K562 treated with DMSO at 1 percent for 48 hours (cell line): ENCODE results near the gene C1QL3. TPM values are rescaled to one million over a fixed set of nuclear protein-coding genes. Genes with fewer than 3 reads are reported as not detected.

Experiments used
- total RNA-seq: library from RNA; unstranded; fragments of 300-600 nt; gene quantifications from 2 replicates; pipeline ENCODE4 v1.2.3, GENCODE V29; 2022; ENCODE audit warnings: low replicate concordance; ENCODE audit errors: extremely low read depth

C1QL3 gene
- total RNA-seq, result not detected in 2 replicates

DNA sequence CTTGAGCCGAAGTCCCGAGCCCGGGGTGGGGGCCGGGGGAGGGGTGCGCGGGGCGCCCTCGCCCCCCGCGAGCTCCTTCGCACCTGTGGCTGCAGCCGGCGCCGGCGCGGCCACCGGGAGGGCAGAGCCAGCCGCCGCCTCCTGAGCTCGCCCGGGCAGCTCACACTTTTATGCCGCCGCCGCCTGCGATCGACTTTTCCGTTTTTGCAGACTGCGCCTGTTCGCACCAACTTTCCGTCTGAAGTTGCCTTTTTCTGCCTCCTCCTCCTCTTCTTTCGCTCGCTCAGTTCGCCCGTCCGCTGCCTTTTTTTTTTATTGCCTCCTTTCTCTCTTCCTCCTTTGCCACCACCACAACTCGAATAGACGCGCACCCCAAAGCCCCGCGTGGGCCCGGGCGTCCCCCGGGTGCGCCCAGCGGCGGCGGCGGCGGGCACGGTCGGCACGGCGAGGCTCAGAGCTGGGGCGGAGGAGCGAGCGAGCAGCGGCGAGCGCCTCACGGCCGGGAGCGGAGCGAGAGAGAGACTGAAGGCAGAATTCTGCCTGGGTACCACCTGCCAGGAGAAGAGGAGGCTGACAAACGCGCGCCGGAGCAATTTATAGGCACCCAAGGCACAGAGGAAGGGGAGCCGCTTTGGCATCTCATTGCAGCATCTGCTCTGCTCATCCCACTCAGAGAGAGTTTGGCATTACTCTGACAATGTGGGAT lies at the start of gene C1QL3:
Gene C1QL3 (minus strand): TSS at position 569 of the 706 bp plus-strand sequence. CDS start 814 bp downstream, outside the sequence.

Other genes with a start within 250 kb of the C1QL3 start
- not detected in 2 replicates for gene PTER, start 84.9 kb downstream of the C1QL3 start, total RNA-seq